Mononuclear cell (primary cell): Measurements from ENCODE around the gene ITGA11. TPM values are rescaled to one million over a fixed set of nuclear protein-coding genes. Genes with fewer than 3 reads are reported as not detected.
"Not testable (repeated sequence)": the region's sequence is repeated elsewhere in the genome, so short reads cannot be mapped to it uniquely, and the experiment has no call there.

ENCODE experiments used
- H3K27me3 ChIP-seq: 2 replicates; pipeline ENCODE4 v1.6.0; 2011; ENCODE audit warnings: low read length, control low read depth; ENCODE audit not compliant: insufficient read depth
- H3K4me1 ChIP-seq: 2 replicates; pipeline ENCODE4 v1.5.1; 2011; ENCODE audit warnings: mild to moderate bottlenecking, low read length, control low read depth; ENCODE audit not compliant: insufficient read depth
- H3K4me3 ChIP-seq: 2 replicates; pipeline ENCODE4 v1.5.1; 2011; ENCODE audit warnings: mild to moderate bottlenecking, low read length, moderate library complexity
- H3K9me3 ChIP-seq: 2 replicates; pipeline ENCODE4 v1.5.1; 2011; ENCODE audit warnings: low read depth, mild to moderate bottlenecking, control low read depth, low read length
- total RNA-seq: library from RNA; depleted of rRNA; stranded (reverse); fragments of >200 nt; gene quantifications from one replicate; pipeline ENCODE4 v1.2.3, GENCODE V29; 2012

Gene ITGA11
- total RNA-seq, 1 donor: under 0.01 TPM

- no peak overlapping the region for H3K4me3 ChIP-seq
- H3K27me3 ChIP-seq: no peaks in the 10 kb centered on the region
- no peaks in the 10 kb centered on the region for H3K4me1 ChIP-seq
- no peaks in the 10 kb centered on the region for H3K9me3 ChIP-seq
Measured at GRCh38 chr15:68423359-68424296, 8.3 kb downstream of the ITGA11 start.

- H3K4me3 ChIP-seq, H3K9me3 ChIP-seq, H3K27me3 ChIP-seq, H3K4me1 ChIP-seq: not testable (repeated sequence)
Measured at GRCh38 chr15:68422403-68423145, 9.4 kb downstream of the ITGA11 start.

GRCh38 chr15:68421798-68422402 is 10.1 kb downstream of the ITGA11 start:
- Histone ChIP-seq H3K4me3 (no peak overlapping the region), H3K9me3 (no peaks in the 10 kb centered on the region), H3K4me1 (no peaks in the 10 kb centered on the region), H3K27me3 (no peaks in the 10 kb centered on the region)

- Histone ChIP-seq H3K4me1 (no peaks in the 10 kb centered on the region), H3K27me3 (no peaks in the 10 kb centered on the region), H3K4me3 (no peak overlapping the region), H3K9me3 (no peaks in the 10 kb centered on the region)
Measured at GRCh38 chr15:68421115-68421551, 10.8 kb downstream of the ITGA11 start.

- H3K27me3 ChIP-seq: no peaks in the 10 kb centered on the region
- no peaks in the 10 kb centered on the region for H3K4me1 ChIP-seq
- no peaks in the 10 kb centered on the region for H3K9me3 ChIP-seq
- H3K4me3 ChIP-seq: no peak overlapping the region
Measured at GRCh38 chr15:68420186-68420684, 11.7 kb downstream of the ITGA11 start.

GRCh38 chr15:68419301-68420175 is 12.4 kb downstream of the ITGA11 start:
- H3K9me3 ChIP-seq: no peaks in the 10 kb centered on the region
- no peaks in the 10 kb centered on the region for H3K4me1 ChIP-seq
- no peak overlapping the region for H3K4me3 ChIP-seq
- no peaks in the 10 kb centered on the region for H3K27me3 ChIP-seq

GRCh38 chr15:68418611-68419161 is 13.3 kb downstream of the ITGA11 start:
- H3K4me1 ChIP-seq: no peaks in the 10 kb centered on the region
- no peaks in the 10 kb centered on the region for H3K27me3 ChIP-seq

GRCh38 chr15:68417897-68418296 is 14.1 kb downstream of the ITGA11 start:
- no peaks in the 10 kb centered on the region for H3K9me3 ChIP-seq
- H3K27me3 ChIP-seq: no peaks in the 10 kb centered on the region
- H3K4me1 ChIP-seq: no peaks in the 10 kb centered on the region
- no peak overlapping the region for H3K4me3 ChIP-seq

More at GRCh38 chr15:68418611-68419161, 13.3 kb downstream of the ITGA11 start:
- Histone ChIP-seq H3K4me3 (no peak overlapping the region), H3K9me3 (no peaks in the 10 kb centered on the region)

GRCh38 chr15:68417051-68417450 is 14.9 kb downstream of the ITGA11 start:
- H3K27me3 ChIP-seq: no peaks in the 10 kb centered on the region

GRCh38 chr15:68416158-68416535 is 15.8 kb downstream of the ITGA11 start:
- H3K27me3 ChIP-seq: no peaks in the 10 kb centered on the region

More at GRCh38 chr15:68417051-68417450, 14.9 kb downstream of the ITGA11 start:
- Histone ChIP-seq H3K9me3 (no peaks in the 10 kb centered on the region), H3K4me1 (no peaks in the 10 kb centered on the region), H3K4me3 (no peak overlapping the region)

GRCh38 chr15:68415501-68416157 is 16.3 kb downstream of the ITGA11 start:
- no peak overlapping the region for H3K4me3 ChIP-seq
- H3K9me3 ChIP-seq: no peaks in the 10 kb centered on the region
- H3K27me3 ChIP-seq: no peaks in the 10 kb centered on the region
- H3K4me1 ChIP-seq: no peaks in the 10 kb centered on the region

More at GRCh38 chr15:68416158-68416535, 15.8 kb downstream of the ITGA11 start:
- Histone ChIP-seq H3K4me3 (no peak overlapping the region), H3K4me1 (no peaks in the 10 kb centered on the region), H3K9me3 (no peaks in the 10 kb centered on the region)

- Histone ChIP-seq H3K27me3 (no peaks in the 10 kb centered on the region), H3K9me3 (no peaks in the 10 kb centered on the region), H3K4me3 (no peak overlapping the region), H3K4me1 (no peaks in the 10 kb centered on the region)
Measured at GRCh38 chr15:68415061-68415460, 16.9 kb downstream of the ITGA11 start.

GRCh38 chr15:68414591-68414990 is 17.4 kb downstream of the ITGA11 start:
- Histone ChIP-seq H3K4me1 (no peaks in the 10 kb centered on the region), H3K27me3 (no peaks in the 10 kb centered on the region)

More at GRCh38 chr15:68414591-68414990, 17.4 kb downstream of the ITGA11 start:
- no peaks in the 10 kb centered on the region for H3K9me3 ChIP-seq
- no peak overlapping the region for H3K4me3 ChIP-seq
